HEK293T (cell line): ENCODE data around the gene CD7.

Experiments used
- ARNT ChIP-seq: fragments of 450-650 bp; IDR thresholded peaks from 2 replicates; pipeline ENCODE4 v1.6.1; 2017; ENCODE audit warnings: mild to moderate bottlenecking
- ELF4 ChIP-seq: fragments of 450-650 bp; IDR thresholded peaks from 2 replicates; pipeline ENCODE4 v1.6.1; 2017; ENCODE audit warnings: antibody characterized with exemption

GRCh38 chr17:82361885-82362633 lies 44.7 kb upstream of the CD7 start:
- TF ChIP-seq ELF4, result no peak
- TF ChIP-seq ARNT, result no peak
